ENCODE results near the gene AQR.

DNA sequence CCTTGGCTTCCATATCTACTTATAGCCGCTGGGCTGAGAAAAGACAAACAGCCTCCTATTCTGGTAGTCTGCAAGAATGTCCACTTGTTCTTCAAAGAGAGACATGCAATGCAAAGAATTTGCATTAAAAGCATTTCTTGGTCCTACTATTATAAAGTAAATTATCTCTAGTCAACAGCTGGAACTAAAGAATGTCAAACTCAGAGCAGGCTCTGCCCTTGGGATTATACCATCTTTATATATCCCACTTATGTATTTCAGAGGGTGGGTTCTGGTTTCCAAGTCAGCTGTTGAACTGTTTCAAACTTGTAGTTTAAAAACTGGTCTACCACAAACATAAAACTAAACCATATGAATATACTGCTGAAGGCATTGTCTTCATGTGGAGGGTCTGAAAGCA, 167.2 kb downstream of the AQR start:
- TF ChIP-seq, protein P1, sequence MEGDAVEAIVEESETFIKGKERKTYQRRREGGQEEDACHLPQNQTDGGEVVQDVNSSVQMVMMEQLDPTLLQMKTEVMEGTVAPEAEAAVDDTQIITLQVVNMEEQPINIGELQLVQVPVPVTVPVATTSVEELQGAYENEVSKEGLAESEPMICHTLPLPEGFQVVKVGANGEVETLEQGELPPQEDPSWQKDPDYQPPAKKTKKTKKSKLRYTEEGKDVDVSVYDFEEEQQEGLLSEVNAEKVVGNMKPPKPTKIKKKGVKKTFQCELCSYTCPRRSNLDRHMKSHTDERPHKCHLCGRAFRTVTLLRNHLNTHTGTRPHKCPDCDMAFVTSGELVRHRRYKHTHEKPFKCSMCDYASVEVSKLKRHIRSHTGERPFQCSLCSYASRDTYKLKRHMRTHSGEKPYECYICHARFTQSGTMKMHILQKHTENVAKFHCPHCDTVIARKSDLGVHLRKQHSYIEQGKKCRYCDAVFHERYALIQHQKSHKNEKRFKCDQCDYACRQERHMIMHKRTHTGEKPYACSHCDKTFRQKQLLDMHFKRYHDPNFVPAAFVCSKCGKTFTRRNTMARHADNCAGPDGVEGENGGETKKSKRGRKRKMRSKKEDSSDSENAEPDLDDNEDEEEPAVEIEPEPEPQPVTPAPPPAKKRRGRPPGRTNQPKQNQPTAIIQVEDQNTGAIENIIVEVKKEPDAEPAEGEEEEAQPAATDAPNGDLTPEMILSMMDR (IDR thresholded peaks at IDR 0.05 in 4 of 5, conservative IDR thresholded peaks at IDR 0.05 in 1 of 5): no peak
- no peak for TF ChIP-seq POLR2A (IDR thresholded peaks at IDR 0.05)
